ENCODE results near the gene CCL27. TPM values are rescaled to one million over a fixed set of nuclear protein-coding genes. Genes with fewer than 3 reads are reported as not detected.
"Not testable (repeated sequence)": the region's sequence is repeated elsewhere in the genome, so short reads cannot be mapped to it uniquely, and the experiment has no call there.

The CCL27 gene
- total RNA-seq, 1 experiment from 2014 or later = not detected

DNA sequence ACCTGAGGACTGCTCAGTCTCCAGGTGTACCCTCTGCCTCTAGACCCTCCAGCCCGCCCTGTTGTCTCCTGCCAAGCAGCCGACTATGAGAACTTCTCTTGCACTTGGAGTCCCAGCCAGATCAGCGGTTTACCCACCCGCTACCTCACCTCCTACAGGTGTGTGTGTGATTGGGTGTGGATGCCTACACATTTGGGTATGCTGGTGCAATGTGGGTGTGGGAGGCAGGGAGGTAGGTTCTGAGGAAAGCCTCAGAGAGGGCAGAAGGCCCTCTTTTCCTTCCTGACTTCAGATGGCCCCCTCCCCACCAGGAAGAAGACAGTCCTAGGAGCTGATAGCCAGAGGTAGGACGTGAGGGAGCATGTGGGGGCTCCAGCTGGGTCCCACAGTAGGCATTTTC, 5.5 kb downstream of the CCL27 start:
- no peak for DNase-seq (ENCODE audit: low read depth, low spot score)
- in situ Hi-C loops (cut with HindIII; ENCODE audit: low pct_unique_long_range_greater_than_20kb, low sequenced_read_pairs) = no loop called here

DNA sequence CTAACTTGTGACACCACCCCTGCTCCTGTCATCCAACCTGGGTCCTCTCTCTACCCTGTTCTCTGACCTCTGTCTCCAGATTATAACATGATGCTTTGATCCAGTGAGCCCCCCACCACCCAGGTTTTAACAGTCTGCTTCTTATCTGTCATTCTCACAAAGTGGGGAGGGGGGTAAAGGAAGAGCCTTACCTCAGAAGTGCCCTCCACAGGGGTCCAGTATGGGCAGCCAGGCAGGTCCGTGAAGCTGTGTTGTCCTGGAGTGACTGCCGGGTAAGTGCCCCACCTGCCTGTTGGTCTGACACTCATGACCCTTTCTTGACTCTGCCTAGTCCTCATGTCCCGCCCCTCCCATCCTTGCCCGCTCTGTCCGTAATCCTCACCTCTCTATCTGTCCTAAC, 7.1 kb downstream of the CCL27 start:
- no peak for DNase-seq (ENCODE audit: low read depth, low spot score)
- in situ Hi-C loops (cut with HindIII; ENCODE audit: low pct_unique_long_range_greater_than_20kb, low sequenced_read_pairs) = no loop called here

DNA sequence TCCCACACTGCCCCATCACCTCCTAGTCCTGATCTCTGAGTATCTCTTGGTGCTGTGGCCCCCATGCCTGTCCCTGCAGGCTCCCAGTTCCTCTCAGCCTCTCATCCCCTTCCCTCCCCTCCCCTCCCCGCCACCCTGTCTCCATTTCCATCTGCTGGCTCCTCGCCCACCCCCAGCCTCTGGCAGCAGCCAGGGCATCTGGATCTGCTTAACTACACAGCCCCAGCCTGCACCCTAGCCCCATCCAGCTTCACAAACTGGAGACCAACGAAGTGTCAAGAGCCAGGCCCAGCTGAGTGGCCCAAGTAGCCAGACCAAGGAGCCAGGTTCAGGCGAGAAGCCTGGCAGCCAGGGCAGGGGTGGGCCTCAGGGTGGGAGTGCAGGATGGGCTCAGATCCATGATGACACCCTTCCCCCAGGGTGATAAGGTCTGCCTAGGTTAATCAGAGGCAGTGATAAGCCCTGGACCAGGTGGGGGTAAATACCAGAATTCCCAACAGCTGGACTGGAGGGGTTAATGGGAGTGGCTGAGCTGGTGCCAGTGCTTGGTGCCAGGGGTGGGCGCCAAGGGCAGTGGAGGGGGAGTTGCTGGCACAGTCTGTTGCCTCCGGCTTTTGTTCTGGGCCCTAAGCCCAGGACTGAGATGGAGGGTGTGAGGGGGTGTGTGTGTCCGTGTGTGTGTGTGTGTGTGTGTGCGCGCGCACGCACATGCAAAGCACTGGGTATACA, 8.0 kb downstream of the CCL27 start:
- DNase-seq (ENCODE audit: low read depth, low spot score) = no peak
- in situ Hi-C loops (cut with HindIII; ENCODE audit: low pct_unique_long_range_greater_than_20kb, low sequenced_read_pairs) = no loop called here

DNA sequence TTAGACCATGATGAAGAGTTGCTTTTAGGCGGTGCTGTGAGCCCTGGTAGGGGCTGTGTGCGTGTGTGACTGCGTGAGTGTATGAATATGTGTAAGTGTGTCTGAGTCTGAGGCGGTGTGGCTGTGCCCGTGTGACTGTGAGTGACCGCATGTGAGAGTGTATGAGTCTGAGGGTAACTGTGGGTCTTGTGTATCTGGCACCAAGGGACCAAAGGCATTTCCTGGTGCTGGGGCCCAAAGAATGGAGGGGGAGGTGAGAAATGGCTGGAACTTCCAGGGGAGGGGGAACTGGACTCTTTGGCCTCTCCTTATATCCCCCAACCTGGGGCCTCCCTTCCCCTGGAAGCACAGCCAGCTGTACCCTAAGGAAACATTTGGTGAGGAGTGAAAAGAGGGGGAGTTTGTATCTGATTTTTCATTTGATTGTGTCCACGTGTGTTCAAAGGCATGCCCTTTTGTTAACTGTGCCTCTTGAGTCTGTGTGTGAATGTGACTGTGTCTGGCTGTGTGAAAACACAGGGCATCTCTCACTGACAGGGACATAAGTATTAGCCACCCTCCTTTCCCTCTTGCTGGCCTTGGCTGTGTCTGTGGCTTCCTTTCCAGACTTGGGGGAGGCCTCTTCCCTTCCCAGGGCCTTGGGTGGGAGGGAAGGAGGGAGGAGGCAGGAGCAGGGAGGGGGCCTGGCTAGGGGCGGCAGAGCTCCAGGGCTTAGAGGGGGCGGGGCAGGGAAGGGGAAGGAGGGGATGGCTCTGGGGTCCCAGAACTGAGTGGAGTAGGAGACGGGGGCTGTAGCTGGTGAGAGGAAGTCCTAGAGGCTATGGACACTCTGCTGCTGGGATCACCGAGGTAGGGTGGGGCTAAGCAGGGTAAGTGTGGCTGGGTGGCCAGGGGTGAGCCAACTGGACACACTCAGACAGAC, 9.0 kb downstream of the CCL27 start:
- DNase-seq (ENCODE audit: low read depth, low spot score) = peak; percentile 40
- in situ Hi-C loops (cut with HindIII; ENCODE audit: low pct_unique_long_range_greater_than_20kb, low sequenced_read_pairs) = no loop called here

DNA sequence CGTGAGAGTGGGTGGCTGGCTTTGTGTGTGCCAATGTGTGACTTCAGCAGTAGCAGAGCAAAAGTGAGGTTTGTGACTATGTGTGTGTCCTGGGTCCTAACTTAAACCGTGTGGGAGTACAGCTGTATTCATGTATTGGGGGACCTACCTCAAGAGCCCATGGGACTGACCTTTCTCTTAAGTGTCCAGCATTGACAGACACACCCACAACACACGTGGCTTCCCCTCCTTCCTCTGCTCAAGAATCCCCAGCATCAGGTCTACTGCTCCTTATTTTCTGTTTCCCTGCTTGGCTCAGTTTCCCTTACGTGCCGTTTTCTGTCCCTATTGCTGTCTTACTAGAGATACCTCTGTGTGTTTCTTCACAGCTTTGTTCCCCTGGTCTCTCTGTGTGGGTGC, 9.9 kb downstream of the CCL27 start:
- in situ Hi-C loops (cut with HindIII; ENCODE audit: low pct_unique_long_range_greater_than_20kb, low sequenced_read_pairs) = no loop called here
- no peak for DNase-seq (ENCODE audit: low read depth, low spot score)

DNA sequence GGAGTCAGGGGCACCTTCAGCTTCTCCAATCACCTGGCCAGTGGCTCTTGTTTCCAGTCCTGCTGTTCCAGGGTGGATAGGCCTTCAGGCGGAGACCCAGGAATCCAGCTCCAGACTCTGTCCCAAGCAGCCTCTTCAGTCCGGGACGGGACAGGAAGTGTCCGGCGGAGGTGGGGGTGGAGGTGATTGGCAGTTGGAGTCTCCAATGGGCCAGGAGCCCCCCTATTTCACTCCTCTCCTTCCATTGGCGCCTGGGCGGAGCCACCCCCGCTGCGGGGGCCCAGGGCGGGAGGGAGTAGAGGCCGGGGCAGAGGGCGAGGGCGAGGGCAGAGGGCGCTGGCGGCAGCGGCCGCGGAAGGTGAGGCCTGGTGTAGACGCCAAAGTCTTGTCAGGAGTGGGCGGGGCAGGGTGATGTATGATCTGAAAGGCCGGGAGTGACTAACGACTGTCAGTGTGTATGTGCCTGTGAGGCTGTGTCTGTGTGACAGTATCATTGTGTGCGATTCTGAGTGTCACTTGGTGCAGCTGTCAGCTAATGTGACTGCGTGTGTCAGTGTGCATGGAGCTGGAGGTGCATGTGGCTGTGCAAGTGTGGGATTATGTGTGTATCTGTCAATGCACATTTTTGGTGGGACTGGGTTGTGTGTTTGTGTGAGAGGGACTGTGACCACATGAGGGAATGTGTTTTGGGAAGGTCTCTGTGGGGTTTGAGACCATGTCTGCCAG, 10.4 kb downstream of the CCL27 start, which contains the start of gene IL11RA:
IL11RA (plus strand) TSS at position 310 of the 726 bp plus-strand sequence. CDS start 3,033 bp downstream, outside the sequence.
- peak; percentile 70 for DNase-seq (ENCODE audit: low read depth, low spot score)
- in situ Hi-C loops (cut with HindIII; ENCODE audit: low pct_unique_long_range_greater_than_20kb, low sequenced_read_pairs) = no loop called here

DNA sequence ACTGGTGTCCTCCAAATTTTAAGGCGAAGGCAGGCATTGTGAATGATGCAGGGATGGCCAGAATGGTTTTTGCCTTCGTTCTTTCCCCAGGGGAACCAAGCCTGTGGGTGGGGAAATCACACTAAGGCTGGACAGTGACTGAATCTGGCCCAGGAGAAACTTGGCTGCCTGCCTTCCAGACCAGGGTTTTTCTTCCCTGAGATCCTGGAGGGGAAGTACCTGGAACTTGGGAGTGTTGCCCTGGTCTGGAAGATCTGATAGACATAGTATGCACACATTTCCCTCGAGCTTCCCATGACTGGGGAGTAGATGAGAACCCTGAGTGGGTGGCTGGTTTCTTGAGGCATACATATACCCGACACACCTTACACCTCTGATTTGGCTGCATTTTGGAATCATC, 11.1 kb downstream of the CCL27 start:
- no peak for DNase-seq (ENCODE audit: low read depth, low spot score)
- in situ Hi-C loops (cut with HindIII; ENCODE audit: low pct_unique_long_range_greater_than_20kb, low sequenced_read_pairs) = no loop called here

DNA sequence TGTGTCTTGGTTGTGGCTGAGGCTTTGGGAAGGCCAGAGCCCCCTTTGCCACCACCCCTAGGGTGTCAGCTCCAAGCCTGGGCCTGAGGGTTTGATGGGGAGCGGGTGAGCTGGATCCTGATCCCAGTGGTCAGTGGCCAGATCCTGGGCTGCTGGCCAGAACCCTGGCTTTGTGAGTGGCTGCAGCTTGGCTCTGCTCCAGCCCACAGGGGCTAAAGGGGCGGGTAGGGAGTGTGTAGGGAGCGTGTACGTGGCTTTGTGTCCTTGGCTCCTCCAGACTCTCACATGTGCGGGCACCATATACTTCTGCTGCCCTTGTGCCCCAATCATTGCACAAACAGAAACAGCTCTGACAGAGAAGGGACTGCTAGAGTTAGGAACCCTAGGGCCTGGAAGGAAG, 11.6 kb downstream of the CCL27 start:
- no peak for DNase-seq (ENCODE audit: low read depth, low spot score)
- in situ Hi-C loops (cut with HindIII; ENCODE audit: low pct_unique_long_range_greater_than_20kb, low sequenced_read_pairs) = no loop called here

DNA sequence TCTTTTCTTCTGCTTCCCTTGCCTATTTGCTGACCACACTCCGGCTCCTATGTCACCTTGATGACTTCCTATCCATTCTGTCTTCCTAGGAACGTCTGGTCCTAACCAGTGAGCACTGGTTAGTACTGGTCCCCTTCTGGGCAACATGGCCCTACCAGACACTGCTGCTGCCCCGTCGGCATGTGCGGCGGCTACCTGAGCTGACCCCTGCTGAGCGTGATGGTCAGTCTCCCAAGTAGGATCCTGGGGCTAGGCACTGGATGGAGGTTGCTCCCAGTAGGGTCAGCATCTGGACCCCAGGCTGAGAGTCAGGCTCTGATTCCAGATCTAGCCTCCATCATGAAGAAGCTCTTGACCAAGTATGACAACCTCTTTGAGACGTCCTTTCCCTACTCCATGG, 13.8 kb downstream of the CCL27 start:
- in situ Hi-C loops (cut with HindIII; ENCODE audit: low pct_unique_long_range_greater_than_20kb, low sequenced_read_pairs) = no loop called here
- no peak for DNase-seq (ENCODE audit: low read depth, low spot score)

DNA sequence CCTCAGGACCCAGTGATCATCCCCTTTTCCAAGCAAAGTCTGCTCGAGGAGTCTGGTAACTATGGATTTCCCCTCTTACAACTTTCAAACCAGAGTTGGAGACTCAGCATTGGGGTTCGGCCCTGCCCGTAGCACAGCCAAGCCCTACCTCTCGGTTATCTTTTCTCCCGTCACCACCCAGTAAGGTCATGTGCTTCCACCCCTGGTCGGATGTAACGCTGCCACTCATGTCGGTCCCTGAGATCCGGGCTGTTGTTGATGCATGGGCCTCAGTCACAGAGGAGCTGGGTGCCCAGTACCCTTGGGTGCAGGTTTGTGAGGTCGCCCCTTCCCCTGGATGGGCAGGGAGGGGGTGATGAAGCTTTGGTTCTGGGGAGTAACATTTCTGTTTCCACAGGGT, 14.8 kb downstream of the CCL27 start:
- in situ Hi-C loops (cut with HindIII; ENCODE audit: low pct_unique_long_range_greater_than_20kb, low sequenced_read_pairs) = no loop called here
- no peak for DNase-seq (ENCODE audit: low read depth, low spot score)

DNA sequence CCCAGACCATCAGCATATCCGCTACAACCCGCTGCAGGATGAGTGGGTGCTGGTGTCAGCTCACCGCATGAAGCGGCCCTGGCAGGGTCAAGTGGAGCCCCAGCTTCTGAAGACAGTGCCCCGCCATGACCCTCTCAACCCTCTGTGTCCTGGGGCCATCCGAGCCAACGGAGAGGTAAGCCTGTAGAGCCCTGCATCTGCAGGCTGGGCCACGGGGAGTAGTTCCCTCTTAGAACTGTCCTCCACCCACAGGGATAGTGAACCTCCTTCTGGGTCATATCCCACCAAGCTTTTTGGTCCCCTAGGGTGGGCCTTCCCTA, 15.4 kb downstream of the CCL27 start:
- in situ Hi-C loops (cut with HindIII; ENCODE audit: low pct_unique_long_range_greater_than_20kb, low sequenced_read_pairs) = no loop called here
- no peak for DNase-seq (ENCODE audit: low read depth, low spot score)

DNA sequence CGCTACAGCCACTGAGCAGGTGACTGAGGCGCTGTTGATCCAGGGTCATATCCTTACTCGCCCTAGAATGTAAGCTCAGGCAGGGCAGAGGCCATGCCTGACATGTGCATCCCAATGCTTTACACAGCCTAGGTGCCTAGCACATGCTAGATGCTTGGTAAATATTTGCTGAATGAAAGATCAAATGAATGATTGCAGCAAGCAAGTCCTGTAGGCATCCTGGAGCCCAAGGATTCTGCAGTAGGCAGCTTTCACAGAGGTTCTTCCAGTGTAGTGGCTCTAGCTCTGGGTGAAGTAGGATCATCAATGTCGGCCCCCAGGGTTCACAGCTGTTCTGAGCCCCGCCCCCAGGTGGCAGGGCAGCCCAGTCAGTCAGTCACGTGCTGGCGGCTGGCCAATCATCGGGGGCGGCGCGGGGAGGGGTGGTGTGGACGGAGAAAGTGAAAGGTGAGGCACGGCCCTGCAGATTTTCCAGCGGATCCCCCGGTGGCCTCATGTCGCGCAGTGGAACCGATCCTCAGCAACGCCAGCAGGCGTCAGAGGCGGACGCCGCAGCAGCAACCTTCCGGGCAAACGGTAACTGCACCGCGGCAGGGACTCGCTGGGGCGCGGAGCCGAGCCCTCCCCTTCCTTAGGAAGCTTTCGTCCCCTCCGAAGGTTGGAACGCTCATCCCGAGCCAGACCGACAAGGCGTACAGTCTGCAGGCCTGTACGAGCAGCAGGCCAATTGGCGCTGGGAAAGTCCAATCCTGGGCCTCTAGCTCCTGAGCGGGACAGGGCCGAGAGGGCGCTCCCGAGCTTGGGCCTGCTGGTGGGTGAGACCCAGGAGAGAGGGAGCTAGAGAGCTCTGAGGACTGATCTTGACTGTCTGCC, 16.0 kb downstream of the CCL27 start, which contains the start of gene GALT:
GALT (plus strand) TSS at position 465 of the 873 bp plus-strand sequence; CDS start at position 495, 30 bp downstream.
- in situ Hi-C loops (cut with HindIII; ENCODE audit: low pct_unique_long_range_greater_than_20kb, low sequenced_read_pairs) = no loop called here
- peak; percentile 78 for DNase-seq (ENCODE audit: low read depth, low spot score)

DNA sequence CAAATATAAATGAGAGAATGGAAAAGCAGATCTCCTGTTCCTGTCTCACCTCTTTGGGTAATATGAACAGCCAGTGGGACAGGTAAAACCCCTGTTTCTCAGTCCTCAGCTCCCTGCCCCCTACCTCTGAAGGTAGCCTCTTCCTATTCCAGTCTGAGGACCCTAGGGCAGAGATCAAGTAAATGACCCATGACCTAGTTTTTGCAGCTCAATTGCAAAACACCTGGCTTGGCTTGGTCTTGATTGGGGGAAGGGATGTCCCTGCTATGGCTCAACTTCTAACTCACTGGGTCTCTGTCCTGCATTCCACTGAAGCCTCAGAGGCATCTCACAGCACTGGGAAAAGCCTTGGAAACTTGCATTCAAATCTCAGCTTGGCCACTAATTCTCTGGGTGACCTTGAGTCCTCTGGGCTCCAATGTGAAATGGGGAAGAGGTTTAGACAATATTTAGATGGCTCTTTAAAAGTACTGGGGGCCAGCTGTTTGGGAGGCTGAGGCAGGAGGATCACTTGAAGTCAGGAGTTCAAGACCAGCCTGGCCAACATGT, 17.6 kb downstream of the CCL27 start:
- no peak for DNase-seq (ENCODE audit: low read depth, low spot score)
- in situ Hi-C loops (cut with HindIII; ENCODE audit: low pct_unique_long_range_greater_than_20kb, low sequenced_read_pairs) = no loop called here

DNA sequence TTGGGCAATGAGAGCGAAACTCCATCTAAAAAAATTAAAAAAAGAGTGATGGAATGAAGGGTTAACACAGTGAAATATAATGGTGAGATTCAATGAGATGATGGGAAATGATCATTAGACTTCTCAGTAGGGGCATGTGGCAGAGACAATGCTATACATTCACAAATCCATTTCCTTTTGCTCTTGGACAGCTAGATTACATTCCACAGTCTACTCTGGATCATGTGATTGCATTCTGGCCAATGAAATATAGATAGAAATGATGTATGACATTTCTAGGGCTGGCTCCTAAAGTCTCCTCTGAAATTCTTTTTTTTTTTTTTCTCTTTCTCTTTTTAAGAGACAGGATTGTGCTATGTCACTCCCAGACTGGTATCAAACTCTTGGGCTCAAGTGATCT, 19.8 kb downstream of the CCL27 start:
- DNase-seq (ENCODE audit: low read depth, low spot score) = peak; percentile 83
- in situ Hi-C loops (cut with HindIII; ENCODE audit: low pct_unique_long_range_greater_than_20kb, low sequenced_read_pairs) = no loop called here

DNA sequence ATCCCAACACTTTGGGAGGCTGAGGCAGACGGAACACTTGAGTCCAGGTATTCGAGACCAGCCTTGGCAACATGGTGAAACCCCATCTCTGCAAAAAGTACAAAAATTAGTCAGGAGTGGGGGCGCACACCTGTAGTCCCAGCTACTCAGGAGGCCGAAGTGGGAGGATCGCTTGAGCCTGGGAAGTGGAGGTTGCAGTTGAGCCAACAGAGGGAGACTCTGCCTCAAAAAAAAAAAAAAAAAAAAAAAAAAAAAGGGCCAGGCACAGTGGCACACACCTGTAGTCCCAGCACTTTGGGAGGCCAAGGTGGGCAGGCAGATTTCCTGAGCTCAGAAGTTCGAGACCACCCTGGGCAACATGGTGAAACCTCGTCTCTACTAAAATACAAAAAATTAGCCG, 23.1 kb downstream of the CCL27 start:
- DNase-seq (ENCODE audit: low read depth, low spot score); in situ Hi-C loops (cut with HindIII; ENCODE audit: low pct_unique_long_range_greater_than_20kb, low sequenced_read_pairs): not testable (repeated sequence)

DNA sequence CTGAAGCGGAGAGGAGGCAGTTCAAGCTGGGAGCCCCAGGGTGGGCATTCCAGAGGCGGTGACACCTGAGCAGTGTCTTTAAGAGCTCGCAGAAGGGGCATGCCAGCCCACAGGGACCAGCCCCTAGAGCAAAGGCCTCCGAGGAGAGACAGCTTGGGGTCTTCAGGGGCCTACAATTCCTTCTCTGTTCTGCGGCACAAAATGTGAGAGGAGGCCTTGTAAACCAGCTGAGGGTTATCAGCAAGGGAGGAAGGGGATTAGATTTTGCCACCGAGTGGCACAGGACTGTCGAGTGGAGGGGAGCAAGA, 24.4 kb downstream of the CCL27 start:
- in situ Hi-C loops (cut with HindIII; ENCODE audit: low pct_unique_long_range_greater_than_20kb, low sequenced_read_pairs) = no loop called here
- DNase-seq (ENCODE audit: low read depth, low spot score) = no peak
